ENCODE results near the gene IP6K3. TPM values are rescaled to one million over a fixed set of nuclear protein-coding genes. Genes with fewer than 3 reads are reported as not detected.

The IP6K3 gene
- polyA plus RNA-seq, 3 donors: not detected

DNA sequence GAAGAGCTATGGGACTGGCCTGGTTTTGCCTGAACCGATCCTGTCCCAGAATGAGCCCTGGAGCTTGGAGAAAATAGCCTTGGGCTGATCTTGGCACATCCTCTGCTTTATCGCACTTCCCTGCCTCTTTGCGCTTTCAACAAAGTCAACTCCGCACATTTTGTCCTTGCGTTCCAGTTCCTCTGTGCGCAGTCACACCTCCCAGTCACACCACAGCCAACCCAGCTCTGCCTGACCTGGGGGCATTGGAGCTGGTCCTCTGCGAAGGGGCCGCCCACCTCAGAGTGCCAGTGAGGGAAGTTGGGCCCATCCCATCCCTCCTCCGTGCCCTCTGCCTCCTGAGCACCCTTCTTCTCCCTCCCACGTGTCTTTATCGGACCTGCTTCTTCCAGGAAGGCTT is 18.3 kb downstream of the IP6K3 start:
- Histone ChIP-seq H3K9ac (ENCODE audit: insufficient read depth, low read length, poor library complexity, severe bottlenecking) (no peak overlapping the region), H3K4me2 (replicated peaks; ENCODE audit: extremely low read depth, low read length, poor library complexity, severe bottlenecking) (no peak overlapping the region), H3K4me1 (ENCODE audit: control insufficient read depth in 1 of 2, insufficient read depth in 2 of 2, low read length in 2 of 2) (no peaks in the 10 kb centered on the region), H3K4me3 (replicated peaks in 1 of 3; ENCODE audit: low read depth in 2 of 3, low read length in 3 of 3) (no peak overlapping the region), H4K20me1 (ENCODE audit: insufficient read depth, low read length) (no peaks in the 10 kb centered on the region), H3K27me3 (ENCODE audit: control insufficient read depth in 2 of 2, insufficient read depth in 2 of 2, low read length in 2 of 2) (peaks cover 0 to 6% of the 10 kb centered on the region in 2 donors), H2AFZ (ENCODE audit: insufficient read depth, low read depth, low read length, poor library complexity, severe bottlenecking) (no peak overlapping the region), H3K36me3 (replicated peaks in 1 of 2; ENCODE audit: control insufficient read depth in 1 of 2, insufficient read depth in 2 of 2, low read length in 2 of 2) (no peaks in the 10 kb centered on the region), H3K79me2 (ENCODE audit: insufficient read depth, low read length) (no peaks in the 10 kb centered on the region), H3K9me3 (replicated peaks in 1 of 2; ENCODE audit: control insufficient read depth in 1 of 2, insufficient read depth in 1 of 2, low read length in 2 of 2) (no peaks in the 10 kb centered on the region), H3K27ac (ENCODE audit: low read depth in 1 of 2, low read length in 2 of 2) (no peak overlapping the region)
- WGBS (ENCODE audit: insufficient coverage): 99% methylated on average over 8 of the region's 11 CpGs
- H3K9me3 Mint-ChIP-seq: no peaks in the 10 kb centered on the region
- intact Hi-C loops (cut with micrococcal nuclease): no loop called here
- peaks cover 11 to 15% (median 11%) of the 10 kb centered on the region in 3 donors for H3K27me3 Mint-ChIP-seq (ENCODE audit: low read depth in 3 of 3)
- H3K4me1 Mint-ChIP-seq: no peaks in the 10 kb centered on the region
- H3K27ac Mint-ChIP-seq: peak overlapping the region in 1 of 7 donors; percentile 39
- TF ChIP-seq, protein P1, sequence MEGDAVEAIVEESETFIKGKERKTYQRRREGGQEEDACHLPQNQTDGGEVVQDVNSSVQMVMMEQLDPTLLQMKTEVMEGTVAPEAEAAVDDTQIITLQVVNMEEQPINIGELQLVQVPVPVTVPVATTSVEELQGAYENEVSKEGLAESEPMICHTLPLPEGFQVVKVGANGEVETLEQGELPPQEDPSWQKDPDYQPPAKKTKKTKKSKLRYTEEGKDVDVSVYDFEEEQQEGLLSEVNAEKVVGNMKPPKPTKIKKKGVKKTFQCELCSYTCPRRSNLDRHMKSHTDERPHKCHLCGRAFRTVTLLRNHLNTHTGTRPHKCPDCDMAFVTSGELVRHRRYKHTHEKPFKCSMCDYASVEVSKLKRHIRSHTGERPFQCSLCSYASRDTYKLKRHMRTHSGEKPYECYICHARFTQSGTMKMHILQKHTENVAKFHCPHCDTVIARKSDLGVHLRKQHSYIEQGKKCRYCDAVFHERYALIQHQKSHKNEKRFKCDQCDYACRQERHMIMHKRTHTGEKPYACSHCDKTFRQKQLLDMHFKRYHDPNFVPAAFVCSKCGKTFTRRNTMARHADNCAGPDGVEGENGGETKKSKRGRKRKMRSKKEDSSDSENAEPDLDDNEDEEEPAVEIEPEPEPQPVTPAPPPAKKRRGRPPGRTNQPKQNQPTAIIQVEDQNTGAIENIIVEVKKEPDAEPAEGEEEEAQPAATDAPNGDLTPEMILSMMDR (IDR thresholded peaks at IDR 0.05): no peak
- no peak overlapping the region for H3K4me3 Mint-ChIP-seq
- DNase-seq: no peak
- no peaks in the 10 kb centered on the region for H3K36me3 Mint-ChIP-seq

DNA sequence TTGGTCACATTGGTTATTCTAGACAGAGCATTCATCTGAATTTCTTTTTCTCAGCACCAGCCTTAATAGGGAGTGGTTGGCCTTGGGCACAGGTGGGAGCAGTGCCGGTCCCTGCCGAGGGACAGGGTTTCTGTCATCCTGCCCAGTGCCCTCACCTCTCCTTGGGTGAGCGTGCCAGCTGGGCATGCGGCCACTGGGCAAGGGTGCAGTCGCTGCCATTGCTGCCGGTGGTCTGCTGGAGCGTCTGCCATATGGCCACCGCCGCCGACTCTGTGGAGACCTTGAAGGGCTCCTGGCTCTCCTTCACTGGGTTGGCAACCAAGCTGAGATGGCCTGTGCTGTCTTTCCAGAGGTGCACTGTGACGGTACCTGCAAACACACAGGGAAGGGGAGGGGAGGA is 18.8 kb downstream of the IP6K3 start:
- no peaks in the 10 kb centered on the region for H3K79me2 ChIP-seq (ENCODE audit: insufficient read depth, low read length)
- H3K36me3 ChIP-seq (replicated peaks in 1 of 2; ENCODE audit: control insufficient read depth in 1 of 2, insufficient read depth in 2 of 2, low read length in 2 of 2): no peaks in the 10 kb centered on the region
- H3K27ac Mint-ChIP-seq: no peak overlapping the region
- no peak overlapping the region for H3K9ac ChIP-seq (ENCODE audit: insufficient read depth, low read length, poor library complexity, severe bottlenecking)
- no peaks in the 10 kb centered on the region for H3K4me1 Mint-ChIP-seq
- no peaks in the 10 kb centered on the region for H3K9me3 Mint-ChIP-seq
- TF ChIP-seq, protein P1 (IDR thresholded peaks at IDR 0.05): no peak
- intact Hi-C loops (cut with micrococcal nuclease): no loop called here
- no peak overlapping the region for H3K27ac ChIP-seq (ENCODE audit: low read depth in 1 of 2, low read length in 2 of 2)
- H3K27me3 Mint-ChIP-seq (ENCODE audit: low read depth in 3 of 3): peaks cover 11 to 15% (median 14%) of the 10 kb centered on the region in 3 donors
- no peaks in the 10 kb centered on the region for H3K9me3 ChIP-seq (replicated peaks in 1 of 2; ENCODE audit: control insufficient read depth in 1 of 2, insufficient read depth in 1 of 2, low read length in 2 of 2)
- peaks cover 0 to 6% of the 10 kb centered on the region in 2 donors for H3K27me3 ChIP-seq (ENCODE audit: control insufficient read depth in 2 of 2, insufficient read depth in 2 of 2, low read length in 2 of 2)
- no peak overlapping the region for H2AFZ ChIP-seq (ENCODE audit: insufficient read depth, low read depth, low read length, poor library complexity, severe bottlenecking)
- no peak overlapping the region for H3K4me3 ChIP-seq (replicated peaks in 1 of 3; ENCODE audit: low read depth in 2 of 3, low read length in 3 of 3)
- H3K36me3 Mint-ChIP-seq: no peaks in the 10 kb centered on the region
- H3K4me3 Mint-ChIP-seq: no peak overlapping the region
- DNase-seq: no peak
- H4K20me1 ChIP-seq (ENCODE audit: insufficient read depth, low read length): no peaks in the 10 kb centered on the region
- no peaks in the 10 kb centered on the region for H3K4me1 ChIP-seq (ENCODE audit: control insufficient read depth in 1 of 2, insufficient read depth in 2 of 2, low read length in 2 of 2)
- WGBS (ENCODE audit: insufficient coverage): 98% methylated on average over 11 of the region's 11 CpGs
- H3K4me2 ChIP-seq (replicated peaks; ENCODE audit: extremely low read depth, low read length, poor library complexity, severe bottlenecking): no peak overlapping the region

All from CD14-positive monocyte (primary cell).